Neuronal stem cell (in vitro differentiated cells): Measurements from ENCODE around the gene CTXN1.
"Not testable (repeated sequence)": the region's sequence is repeated elsewhere in the genome, so short reads cannot be mapped to it uniquely, and the experiment has no call there.

Source experiments
- DNase-seq: peaks from one replicate; pipeline ENCODE4 v3.0.0-alpha.2; 2013; ENCODE audit warnings: low spot score
- H2AFZ ChIP-seq: one replicate; pipeline ENCODE4 v1.6.1; 2013; ENCODE audit warnings: mild to moderate bottlenecking, low read length, inconsistent platforms
- H2AK5ac ChIP-seq: 2 replicates; pipeline ENCODE4 v1.6.1; 2013; ENCODE audit warnings: low read depth, mild to moderate bottlenecking, inconsistent platforms, low read length, moderate library complexity, mixed read lengths
- H2BK120ac ChIP-seq: 2 replicates; pipeline ENCODE4 v1.6.1; 2013; ENCODE audit warnings: low read depth, mild to moderate bottlenecking, inconsistent platforms, low read length, moderate library complexity, mixed read lengths
- H2BK12ac ChIP-seq: one replicate; pipeline ENCODE4 v1.6.1; 2013; ENCODE audit warnings: low read length, inconsistent platforms
- H2BK15ac ChIP-seq: 2 replicates; pipeline ENCODE4 v1.6.1; 2013; ENCODE audit warnings: mild to moderate bottlenecking, low read length, inconsistent platforms, mixed read lengths
- H2BK5ac ChIP-seq: one replicate; pipeline ENCODE4 v1.6.1; 2013; ENCODE audit warnings: inconsistent platforms, mild to moderate bottlenecking, low read length, moderate library complexity
- H3K14ac ChIP-seq: one replicate; pipeline ENCODE4 v1.6.1; 2013; ENCODE audit warnings: low read length, inconsistent platforms
- H3K18ac ChIP-seq: 2 replicates; pipeline ENCODE4 v1.6.1; 2013; ENCODE audit warnings: low read length, inconsistent platforms
- H3K23ac ChIP-seq: 2 replicates; pipeline ENCODE4 v1.6.1; 2013; ENCODE audit warnings: low read depth, mild to moderate bottlenecking, mixed read lengths, low read length, inconsistent platforms; ENCODE audit not compliant: poor library complexity
- H3K27ac ChIP-seq: replicated peaks from 3 replicates; pipeline ENCODE4 v1.5.1; 2013; ENCODE audit warnings: low read length, inconsistent platforms
- H3K27me3 ChIP-seq, 3 experiments: 2 replicates each; pipeline ENCODE4 v1.6.1; 2013; ENCODE audit warnings: low read length in 3 of 3, mild to moderate bottlenecking in 2 of 3, inconsistent platforms in 1 of 3, low read depth in 1 of 3, mixed read lengths in 1 of 3, moderate library complexity in 1 of 3; ENCODE audit not compliant: control insufficient read depth in 3 of 3, insufficient read depth in 3 of 3
- H3K36me3 ChIP-seq, 2 donors: replicated peaks in 1 of 2; 2 replicates each; pipeline ENCODE4 v1.6.1; 2013; ENCODE audit warnings: low read length in 2 of 2; ENCODE audit not compliant: control insufficient read depth in 2 of 2, insufficient read depth in 2 of 2
- H3K4ac ChIP-seq: 2 replicates; pipeline ENCODE4 v1.6.1; 2013; ENCODE audit warnings: inconsistent platforms, mild to moderate bottlenecking, low read length, moderate library complexity
- H3K4me1 ChIP-seq, 2 donors: 1 replicate in 1 of 2; 2 replicates in 1 of 2; pipeline ENCODE4 v1.6.1; 2013; ENCODE audit warnings: low read length in 2 of 2, low read depth in 1 of 2; ENCODE audit not compliant: control insufficient read depth in 2 of 2, insufficient read depth in 1 of 2
- H3K4me2 ChIP-seq: one replicate; pipeline ENCODE4 v1.6.1; 2013; ENCODE audit warnings: mild to moderate bottlenecking, low read length, inconsistent platforms; ENCODE audit not compliant: insufficient read depth, poor library complexity, severe bottlenecking
- H3K4me3 ChIP-seq, 2 donors: 2 replicates each; pipeline ENCODE4 v1.5.1; 2013; ENCODE audit warnings: low read length in 2 of 2, mild to moderate bottlenecking in 2 of 2, inconsistent platforms in 1 of 2, moderate library complexity in 1 of 2
- H3K79me1 ChIP-seq: one replicate; pipeline ENCODE4 v1.6.1; 2013; ENCODE audit warnings: low read depth, mild to moderate bottlenecking, inconsistent platforms, low read length, moderate library complexity
- H3K9ac ChIP-seq: one replicate; pipeline ENCODE4 v1.6.1; 2013; ENCODE audit warnings: mild to moderate bottlenecking, low read depth, low read length, inconsistent platforms; ENCODE audit not compliant: poor library complexity
- H3K9me3 ChIP-seq, 2 donors: replicated peaks in 1 of 2; 2 replicates each; pipeline versions ENCODE3 to v1.6.1; 2013; ENCODE audit warnings: low read length in 2 of 2, mild to moderate bottlenecking in 2 of 2, inconsistent platforms in 1 of 2, low read depth in 1 of 2, mixed read lengths in 1 of 2, moderate library complexity in 1 of 2; ENCODE audit not compliant: control insufficient read depth in 2 of 2, insufficient read depth in 1 of 2
- H4K8ac ChIP-seq: one replicate; pipeline ENCODE4 v1.6.1; 2013; ENCODE audit warnings: low read depth, mild to moderate bottlenecking, inconsistent platforms, low read length, moderate library complexity
- H4K91ac ChIP-seq: one replicate; pipeline ENCODE4 v1.6.1; 2013; ENCODE audit warnings: low read length, low read depth, mild to moderate bottlenecking, inconsistent platforms; ENCODE audit not compliant: poor library complexity
- WGBS, 2 donors: extraction: QIAGEN DNeasy Blood & Tissue Kit; methylation state at CpG; one replicate each; pipeline ENCODE4 v1.1.7; 2013; ENCODE audit warnings: missing lambda C conversion rate in 2 of 2, mixed read lengths in 1 of 2; ENCODE audit not compliant: insufficient read length in 2 of 2, insufficient replicate concordance in 1 of 2; ENCODE audit errors: extremely low coverage in 2 of 2; 5-methylcytosine and 5-hydroxymethylcytosine counted together

CTXN1 gene

GRCh38 chr19:7961082-7961481, 35.1 kb upstream of the CTXN1 start:
- not testable (repeated sequence) for H3K27me3 ChIP-seq, H2AK5ac ChIP-seq, H3K9ac ChIP-seq, H3K9me3 ChIP-seq, DNase-seq, H3K4me1 ChIP-seq, H2BK5ac ChIP-seq, H3K23ac ChIP-seq, H2BK12ac ChIP-seq, H3K4me3 ChIP-seq, H2BK120ac ChIP-seq, H3K18ac ChIP-seq, H3K27ac ChIP-seq, H3K4me2 ChIP-seq, H3K4ac ChIP-seq, H2AFZ ChIP-seq, H2BK15ac ChIP-seq, H3K14ac ChIP-seq, H4K91ac ChIP-seq, H3K79me1 ChIP-seq, H4K8ac ChIP-seq
- no CpG with 5 or more reads among the region's 4 CpGs for WGBS, 2 donors
- H3K36me3 ChIP-seq, result peaks cover 43 to 95% of the 10 kb centered on the region in 2 donors

GRCh38 chr19:7959211-7959610, 33.3 kb upstream of the CTXN1 start:
- Histone ChIP-seq H2AFZ (no peak overlapping the region), H3K27me3 (no peaks in the 10 kb centered on the region), H3K23ac (no peak overlapping the region), H2AK5ac (no peak overlapping the region), H2BK5ac (no peak overlapping the region), H3K4me2 (no peak overlapping the region), H3K18ac (no peak overlapping the region), H3K4ac (no peak overlapping the region), H3K9me3 (no peaks in the 10 kb centered on the region), H3K79me1 (peaks cover 3% of the 10 kb centered on the region), H2BK15ac (no peak overlapping the region), H3K27ac (no peak overlapping the region), H3K9ac (no peak overlapping the region), H3K36me3 (peaks cover 30 to 76% of the 10 kb centered on the region in 2 donors), H2BK12ac (no peak overlapping the region), H3K14ac (no peak overlapping the region), H3K4me1 (no peaks in the 10 kb centered on the region), H4K8ac (no peak overlapping the region), H3K4me3 (no peak overlapping the region), H2BK120ac (no peak overlapping the region), H4K91ac (no peak overlapping the region)
- no peak for DNase-seq
- WGBS, 2 donors, result no CpG with 5 or more reads among the region's 6 CpGs

- DNase-seq, result no peak
- no peak overlapping the region for H3K4ac ChIP-seq
- no peak overlapping the region for H4K91ac ChIP-seq
- H4K8ac ChIP-seq, result no peak overlapping the region
- no peak overlapping the region for H3K4me3 ChIP-seq
- no peak overlapping the region for H3K4me2 ChIP-seq
- no peak overlapping the region for H3K9ac ChIP-seq
- no peak overlapping the region for H2AK5ac ChIP-seq
- peaks cover 0 to 2% of the 10 kb centered on the region in 2 donors for H3K4me1 ChIP-seq
- H2BK5ac ChIP-seq, result no peak overlapping the region
- no peaks in the 10 kb centered on the region for H3K27me3 ChIP-seq
- H3K18ac ChIP-seq, result peak overlapping the region; percentile 45
- H3K14ac ChIP-seq, result no peak overlapping the region
- peaks cover 12 to 41% of the 10 kb centered on the region in 2 donors for H3K36me3 ChIP-seq
- WGBS, 2 donors, result no CpG with 5 or more reads among the region's 11 CpGs
- no peak overlapping the region for H2BK15ac ChIP-seq
- no peaks in the 10 kb centered on the region for H3K9me3 ChIP-seq
- no peak overlapping the region for H2BK120ac ChIP-seq
- no peak overlapping the region for H2BK12ac ChIP-seq
- no peak overlapping the region for H2AFZ ChIP-seq
- H3K23ac ChIP-seq, result no peak overlapping the region
- H3K79me1 ChIP-seq, result peaks cover 3% of the 10 kb centered on the region
- no peak overlapping the region for H3K27ac ChIP-seq
Observed at GRCh38 chr19:7955696-7956095, 29.8 kb upstream of the CTXN1 start.

- Histone ChIP-seq H2BK120ac (no peak overlapping the region), H3K4me2 (no peak overlapping the region), H3K4me3 (no peak overlapping the region), H3K4ac (no peak overlapping the region), H3K9me3 (no peaks in the 10 kb centered on the region), H4K8ac (no peak overlapping the region), H3K79me1 (no peaks in the 10 kb centered on the region), H2AK5ac (no peak overlapping the region), H2BK5ac (no peak overlapping the region), H2BK15ac (no peak overlapping the region), H3K36me3 (peaks cover 4 to 20% of the 10 kb centered on the region in 2 donors), H3K27ac (no peak overlapping the region), H3K23ac (no peak overlapping the region), H3K4me1 (peaks cover 0 to 2% of the 10 kb centered on the region in 2 donors), H4K91ac (no peak overlapping the region), H2BK12ac (no peak overlapping the region), H3K27me3 (no peaks in the 10 kb centered on the region), H2AFZ (no peak overlapping the region), H3K9ac (no peak overlapping the region), H3K14ac (no peak overlapping the region), H3K18ac (no peak overlapping the region)
- no CpG with 5 or more reads among the region's 7 CpGs for WGBS, 2 donors
- DNase-seq, result no peak
Observed at GRCh38 chr19:7953576-7953975, 27.6 kb upstream of the CTXN1 start.
